Smooth muscle cell (in vitro differentiated cells): ENCODE data around the gene AFF3. TPM values are rescaled to one million over a fixed set of nuclear protein-coding genes. Genes with fewer than 3 reads are reported as not detected.
A peak's percentile ranks its signal among the peaks of the same experiment; 100 is the strongest.

Source experiments
- DNase-seq: peaks from one replicate; lab custom pipeline; 2025; ENCODE audit not compliant: unreplicated experiment; lab: John Stamatoyannopoulos, UW
- H2AFZ ChIP-seq: fragments of 200-600 bp; sonication (generic); 2 replicates; pipeline ENCODE4 v1.6.0; 2016; ENCODE audit warnings: antibody characterized with exemption, low read depth, mild to moderate bottlenecking
- H3F3A ChIP-seq: fragments of 200-600 bp; sonication (generic); 2 replicates; pipeline ENCODE4 v1.6.0; 2017; ENCODE audit warnings: antibody characterized with exemption, low read depth
- H3K27ac ChIP-seq: fragments of 200-600 bp; sonication (generic); 2 replicates; pipeline ENCODE4 v1.5.1; 2016; ENCODE audit warnings: low read depth, mild to moderate bottlenecking
- H3K27me3 ChIP-seq: fragments of 200-600 bp; sonication (generic); 2 replicates; pipeline ENCODE4 v1.6.1; 2016; ENCODE audit warnings: low read depth, mild to moderate bottlenecking
- H3K36me3 ChIP-seq: fragments of 200-600 bp; sonication (generic); 2 replicates; pipeline ENCODE4 v1.5.1; 2016; ENCODE audit warnings: low read depth
- H3K4me1 ChIP-seq: fragments of 200-600 bp; sonication (generic); 2 replicates; pipeline ENCODE4 v1.5.1; 2016; ENCODE audit warnings: low read depth
- H3K4me2 ChIP-seq: fragments of 200-600 bp; sonication (generic); 2 replicates; pipeline ENCODE4 v1.6.0; 2016; ENCODE audit warnings: mild to moderate bottlenecking
- H3K4me3 ChIP-seq: fragments of 200-600 bp; sonication (generic); 2 replicates; pipeline ENCODE4 v1.5.1; 2016; ENCODE audit warnings: mild to moderate bottlenecking
- H3K79me2 ChIP-seq: fragments of 200-600 bp; sonication (generic); 2 replicates; pipeline ENCODE4 v1.6.0; 2016; ENCODE audit warnings: low read depth, mild to moderate bottlenecking
- H3K9ac ChIP-seq: fragments of 200-600 bp; sonication (generic); 2 replicates; pipeline ENCODE4 v1.6.0; 2016; ENCODE audit warnings: low read depth
- H3K9me3 ChIP-seq: fragments of 200-600 bp; sonication (generic); replicated peaks from 2 replicates; pipeline ENCODE4 v1.5.1; 2016; ENCODE audit warnings: low read depth
- H4K20me1 ChIP-seq: fragments of 200-600 bp; sonication (generic); 2 replicates; pipeline ENCODE4 v1.6.0; 2016; ENCODE audit warnings: low read depth
- WGBS: methylation state at CpG from one replicate; pipeline ENCODE4 v1.1.7; 2016; ENCODE audit warnings: low lambda C conversion rate; 5-methylcytosine and 5-hydroxymethylcytosine counted together
- polyA plus RNA-seq: library from polyadenylated mRNA; unstranded; fragments of >200 nt; fragmentation: Nextera tagmentation; extraction: Ambion mirVana; gene quantifications from 2 replicates; pipeline ENCODE4 v1.2.1, GENCODE V29; 2016
- total RNA-seq: library from RNA; depleted of rRNA; stranded (reverse); fragments of >200 nt; gene quantifications from 2 replicates; pipeline ENCODE4 v1.2.3, GENCODE V29; 2014
- TF ChIP-seq, protein P1 (sequence below): fragments of 200-600 bp; sonication (generic); IDR thresholded peaks from 2 replicates; pipeline ENCODE4 v1.5.1; 2017; ENCODE audit warnings: borderline replicate concordance, mild to moderate bottlenecking, antibody characterized with exemption; ENCODE audit not compliant: insufficient read depth, poor library complexity, severe bottlenecking

AFF3 gene
- total and polyA plus RNA-seq, 2 experiments from 2014 or later = 0.27 to 0.39 TPM

GRCh38 chr2:99981840-99982239, 160.6 kb downstream of the AFF3 start:
- Histone ChIP-seq H3F3A (no peaks in the 10 kb centered on the region), H3K27me3 (peaks cover 13% of the 10 kb centered on the region), H3K9me3 (no peaks in the 10 kb centered on the region), H3K36me3 (no peaks in the 10 kb centered on the region), H4K20me1 (no peaks in the 10 kb centered on the region), H3K9ac (no peak overlapping the region), H3K27ac (no peak overlapping the region), H2AFZ (no peak overlapping the region), H3K79me2 (no peaks in the 10 kb centered on the region), H3K4me3 (no peak overlapping the region), H3K4me2 (no peak overlapping the region), H3K4me1 (peaks cover 8% of the 10 kb centered on the region)
- WGBS = 96% methylated on average over 1 of the region's 1 CpG
- DNase-seq = no peak
- TF ChIP-seq, protein P1, sequence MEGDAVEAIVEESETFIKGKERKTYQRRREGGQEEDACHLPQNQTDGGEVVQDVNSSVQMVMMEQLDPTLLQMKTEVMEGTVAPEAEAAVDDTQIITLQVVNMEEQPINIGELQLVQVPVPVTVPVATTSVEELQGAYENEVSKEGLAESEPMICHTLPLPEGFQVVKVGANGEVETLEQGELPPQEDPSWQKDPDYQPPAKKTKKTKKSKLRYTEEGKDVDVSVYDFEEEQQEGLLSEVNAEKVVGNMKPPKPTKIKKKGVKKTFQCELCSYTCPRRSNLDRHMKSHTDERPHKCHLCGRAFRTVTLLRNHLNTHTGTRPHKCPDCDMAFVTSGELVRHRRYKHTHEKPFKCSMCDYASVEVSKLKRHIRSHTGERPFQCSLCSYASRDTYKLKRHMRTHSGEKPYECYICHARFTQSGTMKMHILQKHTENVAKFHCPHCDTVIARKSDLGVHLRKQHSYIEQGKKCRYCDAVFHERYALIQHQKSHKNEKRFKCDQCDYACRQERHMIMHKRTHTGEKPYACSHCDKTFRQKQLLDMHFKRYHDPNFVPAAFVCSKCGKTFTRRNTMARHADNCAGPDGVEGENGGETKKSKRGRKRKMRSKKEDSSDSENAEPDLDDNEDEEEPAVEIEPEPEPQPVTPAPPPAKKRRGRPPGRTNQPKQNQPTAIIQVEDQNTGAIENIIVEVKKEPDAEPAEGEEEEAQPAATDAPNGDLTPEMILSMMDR = no peak

DNA sequence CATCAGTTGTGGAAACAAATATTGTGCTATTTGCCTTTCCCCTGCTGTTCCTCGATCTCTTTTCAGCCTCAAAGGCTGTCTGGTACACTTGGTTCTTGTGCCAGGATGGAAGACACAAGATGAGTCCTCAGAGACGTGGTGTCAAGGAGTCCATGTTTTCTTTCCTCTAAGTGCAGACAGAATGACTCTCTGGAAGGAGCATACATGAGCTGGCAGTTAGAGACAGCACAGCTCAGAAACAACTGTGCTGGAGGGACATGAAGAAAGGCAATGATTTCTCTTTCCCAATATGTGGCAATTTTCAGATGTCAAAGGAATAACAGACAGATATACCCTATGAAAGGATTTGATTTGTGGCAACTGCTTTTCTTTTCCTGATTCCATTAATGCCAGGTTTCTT, 162.2 kb downstream of the AFF3 start:
- peak overlapping the region; percentile 8 for H2AFZ ChIP-seq

GRCh38 chr2:99977966-99978365, 164.4 kb downstream of the AFF3 start:
- Histone ChIP-seq H3K27ac (no peak overlapping the region), H4K20me1 (no peaks in the 10 kb centered on the region), H3K9me3 (no peaks in the 10 kb centered on the region), H3K4me3 (no peak overlapping the region), H3K27me3 (peaks cover 19% of the 10 kb centered on the region), H3K4me2 (peak overlapping the region; percentile 38), H3K4me1 (peaks cover 16% of the 10 kb centered on the region), H3K9ac (no peak overlapping the region), H3K79me2 (no peaks in the 10 kb centered on the region), H3K36me3 (no peaks in the 10 kb centered on the region), H3F3A (no peaks in the 10 kb centered on the region), H2AFZ (peak overlapping the region; percentile 79)
- 76% methylated on average over 1 of the region's 1 CpG for WGBS
- TF ChIP-seq, protein P1 = no peak
- DNase-seq = no peak

More for the DNA sequence above, 162.2 kb downstream of the AFF3 start:
- Histone ChIP-seq H3F3A (no peaks in the 10 kb centered on the region), H3K9me3 (no peaks in the 10 kb centered on the region), H3K27me3 (peaks cover 12% of the 10 kb centered on the region), H3K4me1 (peaks cover 8% of the 10 kb centered on the region), H3K36me3 (no peaks in the 10 kb centered on the region), H3K4me3 (no peak overlapping the region), H4K20me1 (no peaks in the 10 kb centered on the region), H3K4me2 (no peak overlapping the region), H3K79me2 (no peaks in the 10 kb centered on the region), H3K27ac (no peak overlapping the region), H3K9ac (no peak overlapping the region)
- TF ChIP-seq, protein P1 = no peak
- 88% methylated on average over 2 of the region's 2 CpGs for WGBS
- DNase-seq = no peak

DNA sequence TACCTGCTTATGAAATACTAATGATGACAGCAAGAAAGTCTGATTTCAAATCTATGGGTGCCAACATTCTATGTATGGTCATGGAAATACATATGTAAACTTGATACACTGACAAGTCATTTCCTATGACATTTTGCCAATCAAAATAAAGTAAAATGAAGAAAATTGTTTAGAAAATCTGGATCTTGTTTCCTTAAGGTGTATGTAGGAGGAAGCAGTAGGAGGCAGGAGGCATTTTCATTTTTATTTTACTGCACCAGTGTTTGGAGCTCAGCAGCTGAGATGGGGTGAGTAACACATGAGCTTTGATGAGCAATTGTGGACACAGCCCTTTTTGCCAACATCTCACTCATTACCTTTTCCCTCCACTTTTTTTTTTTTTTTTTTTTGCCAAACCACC, 167.0 kb downstream of the AFF3 start:
- no peak overlapping the region for H3K4me3 ChIP-seq
- H3K79me2 ChIP-seq = no peaks in the 10 kb centered on the region
- H2AFZ ChIP-seq = no peak overlapping the region
- peaks cover 45% of the 10 kb centered on the region for H3K27me3 ChIP-seq
- peaks cover 16% of the 10 kb centered on the region for H3K4me1 ChIP-seq
- H3F3A ChIP-seq = no peaks in the 10 kb centered on the region
- H3K4me2 ChIP-seq = no peak overlapping the region
- H3K9ac ChIP-seq = no peak overlapping the region
- no peaks in the 10 kb centered on the region for H4K20me1 ChIP-seq
- no peaks in the 10 kb centered on the region for H3K36me3 ChIP-seq
- H3K9me3 ChIP-seq = no peaks in the 10 kb centered on the region
- DNase-seq = no peak
- TF ChIP-seq, protein P1 = no peak
- no peak overlapping the region for H3K27ac ChIP-seq
